Airway epithelial cell (primary cell): ENCODE data around the gene CHSY1. TPM values are rescaled to one million over a fixed set of nuclear protein-coding genes. Genes with fewer than 3 reads are reported as not detected.

Source experiments
- total RNA-seq: library from RNA; depleted of rRNA; stranded (reverse); fragments of >200 nt; gene quantifications from 2 replicates; pipeline ENCODE4 v1.2.3, GENCODE V29; 2015

CHSY1 gene, protein sequence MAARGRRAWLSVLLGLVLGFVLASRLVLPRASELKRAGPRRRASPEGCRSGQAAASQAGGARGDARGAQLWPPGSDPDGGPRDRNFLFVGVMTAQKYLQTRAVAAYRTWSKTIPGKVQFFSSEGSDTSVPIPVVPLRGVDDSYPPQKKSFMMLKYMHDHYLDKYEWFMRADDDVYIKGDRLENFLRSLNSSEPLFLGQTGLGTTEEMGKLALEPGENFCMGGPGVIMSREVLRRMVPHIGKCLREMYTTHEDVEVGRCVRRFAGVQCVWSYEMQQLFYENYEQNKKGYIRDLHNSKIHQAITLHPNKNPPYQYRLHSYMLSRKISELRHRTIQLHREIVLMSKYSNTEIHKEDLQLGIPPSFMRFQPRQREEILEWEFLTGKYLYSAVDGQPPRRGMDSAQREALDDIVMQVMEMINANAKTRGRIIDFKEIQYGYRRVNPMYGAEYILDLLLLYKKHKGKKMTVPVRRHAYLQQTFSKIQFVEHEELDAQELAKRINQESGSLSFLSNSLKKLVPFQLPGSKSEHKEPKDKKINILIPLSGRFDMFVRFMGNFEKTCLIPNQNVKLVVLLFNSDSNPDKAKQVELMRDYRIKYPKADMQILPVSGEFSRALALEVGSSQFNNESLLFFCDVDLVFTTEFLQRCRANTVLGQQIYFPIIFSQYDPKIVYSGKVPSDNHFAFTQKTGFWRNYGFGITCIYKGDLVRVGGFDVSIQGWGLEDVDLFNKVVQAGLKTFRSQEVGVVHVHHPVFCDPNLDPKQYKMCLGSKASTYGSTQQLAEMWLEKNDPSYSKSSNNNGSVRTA
- 17.9 and 22.3 TPM in 2 replicates for total RNA-seq

DNA sequence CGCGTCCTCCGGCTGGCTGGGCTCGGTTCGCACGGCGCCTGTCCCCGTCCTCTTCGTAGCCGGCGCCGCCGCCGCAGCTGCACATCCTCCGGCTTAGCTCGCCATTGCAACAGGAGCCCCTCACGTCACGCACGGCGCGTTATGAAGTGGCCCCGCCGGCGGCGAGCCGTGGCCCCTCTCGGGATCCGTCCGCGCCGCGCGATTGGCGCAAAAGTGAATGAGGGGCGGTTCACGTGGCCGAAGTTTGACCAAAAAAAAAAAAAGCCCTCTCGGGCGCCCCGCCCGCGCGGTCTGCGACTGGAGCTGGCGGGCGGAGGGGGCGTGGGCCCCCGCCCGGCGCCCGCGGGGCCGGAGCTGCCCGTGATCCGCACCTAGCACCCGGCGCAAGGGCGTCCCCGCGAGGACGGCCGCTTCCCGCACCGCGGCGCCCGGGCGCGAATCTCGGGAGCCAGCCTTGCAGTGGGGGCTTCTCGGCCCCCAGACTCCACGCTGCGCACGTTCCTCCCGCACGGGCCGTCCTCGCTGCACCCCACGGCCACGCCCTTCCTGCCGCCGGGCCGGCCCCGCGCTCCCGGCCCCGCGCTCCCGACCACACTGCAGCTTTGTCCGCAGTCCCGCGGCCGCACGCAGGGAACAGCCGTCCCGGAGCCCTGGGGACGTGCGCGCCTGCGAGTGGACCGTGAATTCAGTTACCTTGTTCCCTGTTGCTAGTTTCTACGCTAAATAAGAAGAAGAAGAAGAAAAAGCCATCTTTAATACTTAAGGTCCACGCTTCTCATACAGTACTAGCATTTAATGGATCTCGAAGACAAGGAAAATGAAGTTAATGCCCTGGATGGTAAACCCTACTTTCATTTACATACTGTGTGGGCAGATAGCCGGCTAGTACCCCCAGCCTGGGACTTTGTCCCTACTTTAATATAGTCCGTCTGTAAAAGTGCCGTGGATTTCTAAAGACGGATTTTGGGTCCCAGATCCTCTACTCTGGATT, at the start of gene CHSY1:
Gene CHSY1 (minus strand): TSS at position 219 of the 991 bp plus-strand sequence. CDS start 592 bp downstream, outside the sequence.

DNA sequence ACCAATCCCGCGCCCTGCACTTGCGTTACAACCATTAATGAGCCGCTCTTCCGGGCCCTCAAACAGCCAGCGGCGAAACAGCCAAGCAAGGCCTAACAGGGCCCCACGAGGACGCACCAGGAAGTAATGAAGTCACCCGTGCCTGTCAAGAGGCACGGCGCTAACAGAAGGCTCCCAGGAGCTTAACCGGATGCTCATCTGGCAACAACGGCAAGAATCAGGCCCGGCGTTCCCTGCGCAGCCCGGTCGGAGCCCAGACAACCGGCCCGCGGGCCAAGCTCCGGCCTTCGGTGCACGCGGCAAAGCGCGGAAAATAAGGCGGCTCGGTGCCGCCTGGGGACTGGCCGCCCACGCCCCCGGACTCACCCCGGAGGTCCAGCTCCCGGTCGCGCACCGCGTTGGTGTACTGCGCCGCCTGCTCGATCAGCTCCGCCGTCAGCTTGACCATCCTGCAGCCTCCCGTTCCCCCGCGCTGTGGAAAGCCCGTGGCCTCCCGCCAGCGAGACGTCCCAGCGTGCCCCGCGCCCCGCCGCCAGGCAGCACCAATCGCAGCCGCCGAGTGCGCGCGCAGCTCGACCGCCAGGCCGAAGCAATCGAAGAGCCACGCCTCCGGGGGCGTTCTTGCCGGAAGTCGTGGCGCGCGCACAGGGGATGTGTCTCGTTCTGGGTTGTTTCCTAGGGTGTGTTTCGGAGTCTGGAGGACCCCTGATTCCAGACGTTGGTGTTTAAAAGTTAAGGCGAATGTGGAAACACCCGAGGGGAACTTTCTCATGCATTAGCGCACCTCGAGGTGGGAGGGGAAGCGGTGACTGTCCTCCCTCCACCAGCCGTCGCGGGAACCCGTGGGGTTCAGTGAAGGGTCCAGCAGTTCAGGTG, 43.1 kb upstream of the CHSY1 start, which contains the start of gene SNRPA1:
Gene SNRPA1 (minus strand): TSS at position 518 of the 876 bp plus-strand sequence. CDS start 70 bp downstream, at position 448.

DNA sequence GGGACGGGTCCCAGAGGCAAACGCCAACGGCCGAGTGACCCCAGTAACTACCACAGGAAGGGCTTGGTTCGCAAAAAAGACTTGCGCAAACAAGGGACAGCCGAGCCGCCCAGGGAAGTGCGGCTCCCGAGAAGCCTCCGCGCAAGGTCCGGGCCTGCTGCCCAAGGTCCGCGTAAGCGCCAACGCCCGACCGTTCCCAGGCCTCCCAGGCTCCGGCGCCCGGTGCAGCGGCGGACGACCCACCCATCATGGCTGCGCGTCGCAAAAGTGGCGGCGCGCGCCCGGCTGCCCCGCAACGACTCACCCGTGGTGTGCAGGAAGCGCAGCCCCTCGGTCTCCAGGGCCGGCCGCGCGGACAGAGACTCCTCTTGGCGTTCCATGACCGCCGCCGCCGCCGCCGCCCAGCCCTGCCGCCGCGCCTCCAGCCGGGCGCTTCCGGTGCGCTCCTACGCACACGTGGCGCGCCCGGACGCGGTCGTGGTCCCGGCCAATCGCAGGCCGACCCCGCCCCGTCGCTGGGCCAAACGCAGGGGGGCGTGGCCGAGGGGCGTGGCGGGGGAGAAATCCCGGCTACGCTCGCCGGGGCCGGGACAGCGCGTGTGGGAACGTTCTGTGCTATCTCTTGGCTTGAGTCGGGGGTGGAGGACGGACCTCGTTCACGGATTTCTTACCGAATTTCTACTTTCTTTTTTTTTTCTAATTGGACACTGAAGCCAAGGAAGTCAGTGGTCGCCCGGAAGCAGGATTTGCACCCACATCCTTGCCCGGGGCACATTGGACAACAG, 25.4 kb upstream of the CHSY1 start, which contains the start of gene SELENOS:
Gene SELENOS (minus strand): TSS at position 448 of the 785 bp plus-strand sequence. CDS start 68 bp downstream, at position 380.

Other genes starting within 250 kb of the CHSY1 start
- gene SELENOS, start 25.4 kb upstream of the CHSY1 start, total RNA-seq: 41.4 and 57.3 TPM in 2 replicates
- 71.4 and 85.3 TPM in 2 replicates for gene SNRPA1, start 43.2 kb upstream of the CHSY1 start, total RNA-seq
- 7.8 and 12.5 TPM in 2 replicates for gene PCSK6, start 237.7 kb upstream of the CHSY1 start, total RNA-seq